Endodermal cell (in vitro differentiated cells): Measurements from ENCODE around the gene MTHFSD. TPM values are rescaled to one million over a fixed set of nuclear protein-coding genes. Genes with fewer than 3 reads are reported as not detected.

ENCODE experiments used
- DNase-seq: peaks from one replicate; pipeline ENCODE4 v3.0.0-alpha.2; 2017
- H3K27ac ChIP-seq: 2 replicates; pipeline ENCODE4 v1.5.1; 2013; ENCODE audit warnings: mild to moderate bottlenecking, low read depth, low read length, moderate library complexity
- H3K27me3 ChIP-seq: 2 replicates; pipeline ENCODE4 v1.6.1; 2013; ENCODE audit warnings: mild to moderate bottlenecking, low read length, moderate library complexity; ENCODE audit not compliant: insufficient read depth, control insufficient read depth, poor library complexity, severe bottlenecking
- H3K36me3 ChIP-seq: 2 replicates; pipeline ENCODE4 v1.7.0; 2013; ENCODE audit warnings: mild to moderate bottlenecking, low read length, moderate library complexity; ENCODE audit not compliant: control insufficient read depth, insufficient read depth
- H3K4me1 ChIP-seq: one replicate; pipeline ENCODE4 v1.7.0; 2013; ENCODE audit warnings: low read length; ENCODE audit not compliant: control insufficient read depth, insufficient read depth
- H3K4me3 ChIP-seq: 2 replicates; pipeline ENCODE4 v1.5.1; 2013; ENCODE audit warnings: mild to moderate bottlenecking, low read length, moderate library complexity
- H3K9ac ChIP-seq: 2 replicates; pipeline ENCODE4 v1.6.1; 2013; ENCODE audit warnings: mild to moderate bottlenecking, low read length, moderate library complexity; ENCODE audit not compliant: poor library complexity, severe bottlenecking; ENCODE audit errors: extremely low read depth
- H3K9me3 ChIP-seq: 2 replicates; pipeline ENCODE4 v1.6.1; 2013; ENCODE audit warnings: mild to moderate bottlenecking, low read length, moderate library complexity; ENCODE audit not compliant: control insufficient read depth
- H3K27ac Mint-ChIP-seq: 2 replicates; pipeline ENCODE4 v1.8.0; 2020; ENCODE audit warnings: mixed read lengths
- H3K27me3 Mint-ChIP-seq: 2 replicates; pipeline ENCODE4 v1.8.0; 2021; ENCODE audit warnings: mild to moderate bottlenecking, mixed read lengths; ENCODE audit not compliant: insufficient read depth
- H3K36me3 Mint-ChIP-seq: 2 replicates; pipeline ENCODE4 v1.8.0; 2020; ENCODE audit warnings: low read depth, mixed read lengths
- H3K4me1 Mint-ChIP-seq: 2 replicates; pipeline ENCODE4 v1.8.0; 2020; ENCODE audit warnings: mixed read lengths
- H3K4me3 Mint-ChIP-seq: 2 replicates; pipeline ENCODE4 v1.8.0; 2020; ENCODE audit warnings: mild to moderate bottlenecking, moderate library complexity, mixed read lengths
- H3K9me3 Mint-ChIP-seq: 2 replicates; pipeline ENCODE4 v1.8.0; 2020; ENCODE audit warnings: mild to moderate bottlenecking, mixed read lengths
- WGBS, 2 experiments: methylation state at CpG; one replicate each; pipeline versions ENCODE4 v1.1.5 to v1.1.7; 2013; ENCODE audit warnings: missing lambda C conversion rate in 2 of 2, mixed read lengths in 1 of 2; ENCODE audit not compliant: insufficient coverage in 1 of 2, insufficient read length in 1 of 2; 5-methylcytosine and 5-hydroxymethylcytosine counted together
- total RNA-seq, 2 donors: library from RNA; stranded (reverse); fragmentation: NEBNext Ultra II Directional in 1 of 2; extraction: Animal tissue kit (Norgen Biotek cat#: 25700) in 1 of 2; gene quantifications; 2 replicates in 1 of 2; 3 replicates in 1 of 2; pipeline ENCODE4 v1.2.1, GENCODE V29; 2021
- TF ChIP-seq, protein P1 (sequence below): fragments of 200-600 bp; sonication (generic); conservative IDR thresholded peaks from 2 replicates; pipeline ENCODE4 v1.5.0; 2021; ENCODE audit warnings: antibody characterized with exemption, mild to moderate bottlenecking

MTHFSD gene
- total RNA-seq, 2 donors from 2014 or later: 15.0 to 25.8 TPM

GRCh38 chr16:86511317-86512161, 43.5 kb downstream of the MTHFSD start:
- Mint-ChIP-seq H3K9me3 (no peaks in the 10 kb centered on the region), H3K27me3 (peaks cover 100% of the 10 kb centered on the region), H3K27ac (no peak overlapping the region), H3K4me1 (peaks cover 13% of the 10 kb centered on the region), H3K36me3 (no peaks in the 10 kb centered on the region), H3K4me3 (peak overlapping the region; percentile 26)
- Histone ChIP-seq H3K27ac (no peak overlapping the region), H3K4me1 (peaks cover 2% of the 10 kb centered on the region), H3K9ac (no peak overlapping the region), H3K36me3 (no peaks in the 10 kb centered on the region), H3K27me3 (peaks cover 100% of the 10 kb centered on the region), H3K9me3 (no peaks in the 10 kb centered on the region), H3K4me3 (no peak overlapping the region)
- WGBS, 2 experiments: 11 to 13% methylated on average over 27 to 44 of the region's 44 CpGs
- peak; percentile 67 for DNase-seq
- TF ChIP-seq, protein P1, sequence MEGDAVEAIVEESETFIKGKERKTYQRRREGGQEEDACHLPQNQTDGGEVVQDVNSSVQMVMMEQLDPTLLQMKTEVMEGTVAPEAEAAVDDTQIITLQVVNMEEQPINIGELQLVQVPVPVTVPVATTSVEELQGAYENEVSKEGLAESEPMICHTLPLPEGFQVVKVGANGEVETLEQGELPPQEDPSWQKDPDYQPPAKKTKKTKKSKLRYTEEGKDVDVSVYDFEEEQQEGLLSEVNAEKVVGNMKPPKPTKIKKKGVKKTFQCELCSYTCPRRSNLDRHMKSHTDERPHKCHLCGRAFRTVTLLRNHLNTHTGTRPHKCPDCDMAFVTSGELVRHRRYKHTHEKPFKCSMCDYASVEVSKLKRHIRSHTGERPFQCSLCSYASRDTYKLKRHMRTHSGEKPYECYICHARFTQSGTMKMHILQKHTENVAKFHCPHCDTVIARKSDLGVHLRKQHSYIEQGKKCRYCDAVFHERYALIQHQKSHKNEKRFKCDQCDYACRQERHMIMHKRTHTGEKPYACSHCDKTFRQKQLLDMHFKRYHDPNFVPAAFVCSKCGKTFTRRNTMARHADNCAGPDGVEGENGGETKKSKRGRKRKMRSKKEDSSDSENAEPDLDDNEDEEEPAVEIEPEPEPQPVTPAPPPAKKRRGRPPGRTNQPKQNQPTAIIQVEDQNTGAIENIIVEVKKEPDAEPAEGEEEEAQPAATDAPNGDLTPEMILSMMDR: no peak

- Histone ChIP-seq H3K27me3 (peaks cover 100% of the 10 kb centered on the region), H3K4me3 (peak within 1 kb of the TSS; percentile 29), H3K36me3 (no peaks in the 10 kb centered on the region), H3K9me3 (no peaks in the 10 kb centered on the region), H3K9ac (no peak within 1 kb of the TSS), H3K27ac (no peak within 1 kb of the TSS), H3K4me1 (no peaks in the 10 kb centered on the region)
- peak; percentile 85 for DNase-seq
- TF ChIP-seq, protein P1: no peak
- Mint-ChIP-seq H3K36me3 (no peaks in the 10 kb centered on the region), H3K9me3 (no peaks in the 10 kb centered on the region), H3K4me1 (peaks cover 11% of the 10 kb centered on the region), H3K27me3 (peaks cover 100% of the 10 kb centered on the region), H3K27ac (no peak within 1 kb of the TSS), H3K4me3 (peak within 1 kb of the TSS; percentile 36)
- WGBS, 2 experiments: 1 to 2% methylated on average over 33 to 85 of the region's 89 CpGs
Observed at GRCh38 chr16:86510465-86511261, 44.4 kb downstream of the MTHFSD start, which contains the start of gene FOXF1. FOXF1 (plus strand) TSS chr16:86510527; CDS start chr16:86510570, 43 bp downstream.

DNA sequence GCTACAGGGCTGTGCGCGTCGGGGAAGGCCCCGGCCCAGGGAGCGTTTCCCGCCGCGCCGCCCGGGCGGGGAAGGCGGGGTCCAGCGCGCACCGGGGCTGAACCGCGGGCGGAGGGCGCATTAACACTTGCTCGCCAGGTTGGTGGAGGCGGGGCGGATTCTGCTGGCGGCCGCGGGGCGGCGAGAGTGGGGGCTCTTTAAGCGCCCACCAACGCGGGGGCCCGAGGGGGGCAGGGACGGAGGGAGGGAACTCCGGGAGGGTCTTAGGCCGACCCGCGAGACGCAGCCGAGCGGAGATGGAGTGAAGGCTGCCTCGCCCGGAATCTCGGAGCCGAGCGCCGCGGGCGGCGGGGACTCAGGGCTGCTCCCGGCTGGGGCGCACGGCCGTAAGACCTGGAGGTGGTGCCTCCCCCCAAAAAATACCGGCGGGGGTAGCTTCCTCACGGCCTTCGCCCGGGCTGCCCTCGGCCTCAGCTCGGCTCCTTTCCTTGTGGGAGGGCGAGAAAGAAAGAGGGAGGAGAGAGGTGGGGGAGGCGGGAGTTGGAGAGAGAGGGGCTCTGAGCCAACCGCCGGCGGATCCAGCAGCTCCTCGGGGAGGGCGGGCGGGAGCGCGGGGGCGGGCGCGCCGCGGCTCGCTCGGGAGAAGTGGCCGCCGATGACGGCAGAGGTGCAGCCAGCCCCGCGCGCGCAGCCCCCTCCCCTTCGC, 45.1 kb downstream of the MTHFSD start:
- TF ChIP-seq, protein P1: no peak
- DNase-seq: peak; percentile 79
- no peaks in the 10 kb centered on the region for H3K36me3 Mint-ChIP-seq

More for the DNA sequence above, 45.1 kb downstream of the MTHFSD start:
- Histone ChIP-seq H3K27ac (no peak overlapping the region), H3K36me3 (no peaks in the 10 kb centered on the region), H3K4me3 (peak overlapping the region; percentile 29), H3K9me3 (no peaks in the 10 kb centered on the region), H3K9ac (no peak overlapping the region), H3K4me1 (no peaks in the 10 kb centered on the region), H3K27me3 (peaks cover 100% of the 10 kb centered on the region)
- Mint-ChIP-seq H3K4me1 (peaks cover 14% of the 10 kb centered on the region), H3K9me3 (no peaks in the 10 kb centered on the region), H3K4me3 (peak overlapping the region; percentile 36), H3K27ac (no peak overlapping the region), H3K27me3 (peaks cover 99% of the 10 kb centered on the region)
- 0 to 4% methylated on average over 5 to 69 of the region's 84 CpGs for WGBS, 2 experiments
